Measurements from ENCODE around the gene FAM13A. TPM values are rescaled to one million over a fixed set of nuclear protein-coding genes. Genes with fewer than 3 reads are reported as not detected.

The FAM13A gene
- 2.4 and 4.5 TPM in 2 replicates for total RNA-seq

DNA sequence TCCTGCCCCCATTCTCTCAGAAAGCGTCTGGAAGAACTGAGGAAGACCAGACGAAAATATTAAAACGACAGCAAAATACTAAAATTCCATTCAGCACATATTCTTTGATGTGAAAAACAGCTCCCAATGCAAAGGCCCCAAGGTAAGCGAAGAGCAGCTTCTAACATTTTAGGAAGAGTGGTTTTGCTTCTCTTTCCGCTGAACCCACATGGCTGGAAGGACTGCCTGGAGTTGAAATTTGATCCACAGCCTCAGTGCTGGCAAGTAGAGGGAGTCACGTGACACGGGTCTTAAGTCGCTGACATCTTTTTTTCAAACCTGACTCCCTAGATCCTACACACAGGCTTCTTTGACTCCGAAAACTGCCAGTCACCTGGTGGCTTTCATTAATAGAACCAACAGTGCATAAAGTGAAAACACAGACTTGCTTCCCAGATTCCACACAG lies at the start of gene FAM13A:
FAM13A (minus strand) TSS at position 233 of the 446 bp plus-strand sequence; CDS start at position 12, 221 bp downstream.
- Mint-ChIP-seq H3K27me3 (ENCODE audit: low read depth) (peaks cover 3% of the 10 kb centered on the region), H3K27ac (no peak within 1 kb of the TSS), H3K4me3 (ENCODE audit: low read depth) (no peak within 1 kb of the TSS), H3K36me3 (ENCODE audit: low read depth) (no peaks in the 10 kb centered on the region), H3K4me1 (ENCODE audit: low read depth) (peaks cover 13% of the 10 kb centered on the region), H3K9me3 (peaks cover 17% of the 10 kb centered on the region)
- no peak for DNase-seq (ENCODE audit: low spot score)
- intact Hi-C loops (cut with micrococcal nuclease): no loop called here

GRCh38 chr4:89105726-89106125 lies 48.7 kb upstream of the FAM13A start:
- Mint-ChIP-seq H3K27ac (no peak overlapping the region), H3K36me3 (ENCODE audit: low read depth) (no peaks in the 10 kb centered on the region)
- intact Hi-C loops (cut with micrococcal nuclease): no loop called here

DNA sequence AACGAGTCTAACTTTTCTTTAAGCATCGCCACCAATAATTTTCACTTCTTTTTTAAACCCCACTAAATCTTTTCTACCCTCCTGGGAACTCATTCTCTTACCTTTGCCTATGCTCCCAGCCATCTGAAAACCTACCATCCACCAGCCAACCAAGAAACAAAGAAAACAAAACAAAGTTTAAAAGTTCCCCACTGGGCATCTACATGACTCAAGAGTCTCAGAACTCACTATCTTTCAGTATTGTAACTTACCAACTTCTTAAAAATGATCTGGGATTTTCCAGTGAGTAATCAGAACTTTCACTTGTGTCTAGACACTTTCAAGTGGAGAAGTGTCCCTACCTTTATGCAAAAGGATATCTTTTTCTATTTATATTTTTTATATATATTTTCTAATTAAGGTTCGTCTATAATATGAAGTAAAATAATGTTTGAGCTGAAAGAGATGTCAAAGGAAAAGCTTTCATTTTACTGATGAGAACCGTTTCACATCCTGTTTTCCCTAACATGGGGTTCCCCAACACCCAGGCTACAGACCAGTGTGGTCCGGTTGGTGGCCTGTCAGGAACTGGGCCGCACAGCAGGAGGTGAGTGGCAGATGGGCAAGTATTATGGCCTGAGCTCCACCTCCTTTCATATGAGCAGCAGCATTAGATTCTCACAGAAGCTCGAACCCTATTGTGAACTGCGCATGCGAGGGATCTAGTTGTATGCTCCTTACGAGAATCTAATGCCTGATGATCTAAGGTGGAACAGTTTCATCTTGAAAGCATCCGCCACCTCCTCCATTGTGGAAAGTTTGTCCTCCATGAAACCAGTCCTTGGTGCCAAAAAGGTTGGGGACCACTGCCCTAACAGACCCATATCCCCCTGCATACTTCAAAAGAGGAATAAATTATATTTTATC lies 44.5 kb upstream of the FAM13A start:
- Mint-ChIP-seq H3K36me3 (ENCODE audit: low read depth) (no peaks in the 10 kb centered on the region), H3K4me3 (ENCODE audit: low read depth) (no peak overlapping the region), H3K9me3 (no peaks in the 10 kb centered on the region), H3K4me1 (ENCODE audit: low read depth) (peaks cover 3% of the 10 kb centered on the region), H3K27me3 (ENCODE audit: low read depth) (peaks cover 2% of the 10 kb centered on the region), H3K27ac (no peak overlapping the region)
- no peak for DNase-seq (ENCODE audit: low spot score)
- intact Hi-C loops (cut with micrococcal nuclease): no loop called here

More at GRCh38 chr4:89105726-89106125, 48.7 kb upstream of the FAM13A start:
- DNase-seq (ENCODE audit: low spot score): no peak
- Mint-ChIP-seq H3K9me3 (no peaks in the 10 kb centered on the region), H3K4me1 (ENCODE audit: low read depth) (peaks cover 9% of the 10 kb centered on the region), H3K4me3 (ENCODE audit: low read depth) (no peak overlapping the region), H3K27me3 (ENCODE audit: low read depth) (peaks cover 23% of the 10 kb centered on the region)

GRCh38 chr4:89100853-89101252 lies 43.9 kb upstream of the FAM13A start:
- H3K36me3 Mint-ChIP-seq (ENCODE audit: low read depth): no peaks in the 10 kb centered on the region
- no peak overlapping the region for H3K27ac Mint-ChIP-seq
- peaks cover 3% of the 10 kb centered on the region for H3K4me1 Mint-ChIP-seq (ENCODE audit: low read depth)
- intact Hi-C loops (cut with micrococcal nuclease): no loop called here
- H3K4me3 Mint-ChIP-seq (ENCODE audit: low read depth): no peak overlapping the region
- no peaks in the 10 kb centered on the region for H3K9me3 Mint-ChIP-seq
- H3K27me3 Mint-ChIP-seq (ENCODE audit: low read depth): peaks cover 2% of the 10 kb centered on the region
- DNase-seq (ENCODE audit: low spot score): no peak

DNA sequence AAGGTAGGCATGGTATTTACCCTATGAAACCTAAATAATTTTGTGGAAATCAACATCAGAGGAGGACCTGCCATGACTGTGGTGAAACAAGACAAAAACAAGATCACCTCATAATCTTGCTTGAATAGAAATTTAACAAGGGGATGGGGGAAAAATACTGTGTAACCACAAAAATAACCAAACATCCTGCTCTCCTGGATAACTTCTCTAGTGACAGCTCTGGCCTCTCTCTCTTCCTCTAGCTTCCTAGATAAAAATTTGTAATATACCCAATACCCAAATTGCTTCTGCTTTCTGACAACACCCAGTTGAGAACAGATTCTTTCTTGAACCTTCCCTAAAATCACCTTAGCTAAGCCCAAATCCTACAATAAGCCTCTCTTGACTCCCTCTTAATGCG lies 42.5 kb upstream of the FAM13A start:
- DNase-seq (ENCODE audit: low spot score): no peak
- intact Hi-C loops (cut with micrococcal nuclease): no loop called here
- Mint-ChIP-seq H3K4me3 (ENCODE audit: low read depth) (no peak overlapping the region), H3K27ac (no peak overlapping the region), H3K36me3 (ENCODE audit: low read depth) (no peaks in the 10 kb centered on the region), H3K4me1 (ENCODE audit: low read depth) (peaks cover 3% of the 10 kb centered on the region), H3K27me3 (ENCODE audit: low read depth) (peaks cover 2% of the 10 kb centered on the region), H3K9me3 (no peaks in the 10 kb centered on the region)

DNA sequence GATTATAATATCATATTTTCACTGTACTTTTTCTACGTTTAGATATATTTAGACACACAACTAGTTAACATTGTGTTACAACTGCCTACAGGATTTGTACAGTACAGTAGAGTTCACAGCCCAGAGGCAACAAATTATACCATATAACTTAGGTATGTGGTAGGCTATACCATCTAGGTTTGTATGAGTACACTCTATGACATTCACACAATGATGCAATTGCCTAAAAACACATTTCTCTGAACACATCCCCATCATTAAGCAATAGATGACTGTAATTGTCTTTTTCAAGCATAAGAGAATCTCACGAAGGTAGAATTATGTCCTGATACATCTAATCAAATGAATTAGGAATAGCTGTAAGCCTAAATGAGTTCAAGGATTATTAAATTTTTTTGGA lies 42.0 kb upstream of the FAM13A start:
- Mint-ChIP-seq H3K9me3 (no peaks in the 10 kb centered on the region), H3K27me3 (ENCODE audit: low read depth) (peaks cover 2% of the 10 kb centered on the region), H3K36me3 (ENCODE audit: low read depth) (no peaks in the 10 kb centered on the region), H3K4me3 (ENCODE audit: low read depth) (no peak overlapping the region), H3K4me1 (ENCODE audit: low read depth) (peaks cover 3% of the 10 kb centered on the region), H3K27ac (no peak overlapping the region)
- DNase-seq (ENCODE audit: low spot score): no peak
- intact Hi-C loops (cut with micrococcal nuclease): no loop called here

DNA sequence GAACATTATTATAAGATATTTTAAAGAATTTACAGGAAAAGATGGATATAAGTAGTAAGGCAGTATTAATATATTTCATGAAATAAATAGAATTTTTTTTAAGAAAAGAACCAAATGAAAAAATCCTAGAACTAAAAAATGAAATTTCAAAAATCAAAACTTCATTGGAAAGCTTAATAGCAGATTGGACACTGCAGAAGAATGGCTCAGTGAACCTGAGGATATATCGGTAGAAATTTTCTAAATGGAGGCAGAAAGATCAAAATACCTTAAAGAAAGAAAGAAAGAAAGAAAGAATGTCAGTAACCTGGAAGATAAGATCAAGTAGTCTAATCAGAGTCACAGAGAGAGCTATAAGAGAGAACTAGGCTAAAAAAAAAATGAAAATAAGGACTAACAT lies 21.3 kb upstream of the FAM13A start:
- H3K4me3 Mint-ChIP-seq (ENCODE audit: low read depth): no peak overlapping the region
- peaks cover 33% of the 10 kb centered on the region for H3K9me3 Mint-ChIP-seq
- peaks cover 5% of the 10 kb centered on the region for H3K27me3 Mint-ChIP-seq (ENCODE audit: low read depth)
- no peaks in the 10 kb centered on the region for H3K36me3 Mint-ChIP-seq (ENCODE audit: low read depth)
- H3K27ac Mint-ChIP-seq: no peak overlapping the region
- peaks cover 5% of the 10 kb centered on the region for H3K4me1 Mint-ChIP-seq (ENCODE audit: low read depth)
- DNase-seq (ENCODE audit: low spot score): no peak
- intact Hi-C loops (cut with micrococcal nuclease): no loop called here

DNA sequence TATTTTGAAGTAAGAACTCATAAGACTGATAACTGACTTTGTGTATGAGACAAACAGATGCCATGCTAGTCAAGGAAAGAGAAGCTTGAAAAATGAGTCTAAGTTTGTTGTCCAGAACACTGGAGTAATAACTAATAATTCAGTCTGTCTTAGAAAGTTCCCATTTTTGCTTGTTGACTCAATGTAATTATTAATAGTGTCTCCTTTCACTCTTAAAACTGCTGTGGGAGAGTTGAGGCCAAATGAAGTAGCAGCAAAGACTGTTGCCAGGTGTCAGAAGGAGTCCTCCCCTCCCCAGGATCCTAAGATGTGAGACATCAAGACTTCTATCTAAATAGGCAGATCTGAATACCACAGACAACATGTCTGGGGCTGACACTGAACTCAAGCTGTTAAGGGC lies 20.8 kb upstream of the FAM13A start:
- intact Hi-C loops (cut with micrococcal nuclease): no loop called here
- peaks cover 3% of the 10 kb centered on the region for H3K27me3 Mint-ChIP-seq (ENCODE audit: low read depth)
- peaks cover 33% of the 10 kb centered on the region for H3K9me3 Mint-ChIP-seq
- peaks cover 5% of the 10 kb centered on the region for H3K4me1 Mint-ChIP-seq (ENCODE audit: low read depth)
- H3K4me3 Mint-ChIP-seq (ENCODE audit: low read depth): no peak overlapping the region
- H3K36me3 Mint-ChIP-seq (ENCODE audit: low read depth): no peaks in the 10 kb centered on the region
- H3K27ac Mint-ChIP-seq: no peak overlapping the region
- DNase-seq (ENCODE audit: low spot score): no peak

GRCh38 chr4:89072921-89073320 lies 15.9 kb upstream of the FAM13A start:
- H3K4me1 Mint-ChIP-seq (ENCODE audit: low read depth): peaks cover 2% of the 10 kb centered on the region
- H3K9me3 Mint-ChIP-seq: peaks cover 14% of the 10 kb centered on the region
- intact Hi-C loops (cut with micrococcal nuclease): no loop called here
- DNase-seq (ENCODE audit: low spot score): no peak
- H3K4me3 Mint-ChIP-seq (ENCODE audit: low read depth): no peak overlapping the region
- no peaks in the 10 kb centered on the region for H3K27me3 Mint-ChIP-seq (ENCODE audit: low read depth)
- H3K27ac Mint-ChIP-seq: no peak overlapping the region
- no peaks in the 10 kb centered on the region for H3K36me3 Mint-ChIP-seq (ENCODE audit: low read depth)

GRCh38 chr4:89071311-89071710 lies 14.3 kb upstream of the FAM13A start:
- Mint-ChIP-seq H3K4me1 (ENCODE audit: low read depth) (peaks cover 2% of the 10 kb centered on the region), H3K27ac (no peak overlapping the region), H3K27me3 (ENCODE audit: low read depth) (no peaks in the 10 kb centered on the region), H3K36me3 (ENCODE audit: low read depth) (no peaks in the 10 kb centered on the region), H3K9me3 (no peaks in the 10 kb centered on the region), H3K4me3 (ENCODE audit: low read depth) (no peak overlapping the region)
- no peak for DNase-seq (ENCODE audit: low spot score)
- intact Hi-C loops (cut with micrococcal nuclease): no loop called here

GRCh38 chr4:89070041-89070440 lies 13.1 kb upstream of the FAM13A start:
- H3K9me3 Mint-ChIP-seq: no peaks in the 10 kb centered on the region
- H3K4me1 Mint-ChIP-seq (ENCODE audit: low read depth): peaks cover 2% of the 10 kb centered on the region
- no peak for DNase-seq (ENCODE audit: low spot score)
- no peaks in the 10 kb centered on the region for H3K27me3 Mint-ChIP-seq (ENCODE audit: low read depth)
- H3K4me3 Mint-ChIP-seq (ENCODE audit: low read depth): no peak overlapping the region
- intact Hi-C loops (cut with micrococcal nuclease): no loop called here
- H3K27ac Mint-ChIP-seq: no peak overlapping the region
- H3K36me3 Mint-ChIP-seq (ENCODE audit: low read depth): no peaks in the 10 kb centered on the region

DNA sequence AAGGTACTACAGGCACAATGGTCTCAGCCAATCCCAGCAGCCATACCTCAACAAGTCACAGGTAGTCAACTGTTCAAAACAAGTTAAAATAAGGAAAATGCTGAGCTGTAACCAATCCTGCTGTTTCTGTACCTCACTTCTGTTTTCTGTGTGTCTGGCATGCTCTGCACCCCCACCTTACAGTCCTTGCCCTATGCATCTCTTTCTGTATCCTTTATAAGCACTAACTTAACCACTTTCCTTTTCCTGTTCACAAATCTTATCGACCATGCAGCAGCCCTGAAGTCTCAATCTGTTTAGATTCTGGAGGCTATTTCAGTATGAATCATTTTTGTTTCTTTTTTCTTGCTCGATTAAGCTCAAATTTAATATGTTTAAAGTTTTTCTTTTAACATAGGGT lies 12.5 kb upstream of the FAM13A start:
- no peaks in the 10 kb centered on the region for H3K9me3 Mint-ChIP-seq
- H3K27ac Mint-ChIP-seq: no peak overlapping the region
- intact Hi-C loops (cut with micrococcal nuclease): no loop called here
- H3K36me3 Mint-ChIP-seq (ENCODE audit: low read depth): no peaks in the 10 kb centered on the region
- no peaks in the 10 kb centered on the region for H3K27me3 Mint-ChIP-seq (ENCODE audit: low read depth)
- no peak for DNase-seq (ENCODE audit: low spot score)
- H3K4me1 Mint-ChIP-seq (ENCODE audit: low read depth): peaks cover 2% of the 10 kb centered on the region
- H3K4me3 Mint-ChIP-seq (ENCODE audit: low read depth): no peak overlapping the region

- no peak for DNase-seq (ENCODE audit: low spot score)
- intact Hi-C loops (cut with micrococcal nuclease): no loop called here
- Mint-ChIP-seq H3K27ac (no peak overlapping the region), H3K36me3 (ENCODE audit: low read depth) (no peaks in the 10 kb centered on the region), H3K4me1 (ENCODE audit: low read depth) (peaks cover 2% of the 10 kb centered on the region), H3K9me3 (peaks cover 6% of the 10 kb centered on the region), H3K4me3 (ENCODE audit: low read depth) (no peak overlapping the region), H3K27me3 (ENCODE audit: low read depth) (no peaks in the 10 kb centered on the region)
These were observed 10.4 kb upstream of the FAM13A start for GRCh38 chr4:89067417-89067816.

All from activated T-helper 2 cell treated with anti-CD3 and anti-CD28 coated beads, Interferon-gamma antibody, Interleukin-2, Interleukin-4, amounts not matched to agents 10 μg/mL and 5 μg/mL and 100 μg/mL, durations not matched to agents 14 hours and 24 hours and 36 hours (primary cell).